HG02588 (cell line): ENCODE measurements around the gene NKD1.
A peak's percentile ranks its signal among the peaks of the same experiment; 100 is the strongest.

Source experiments
- ATAC-seq: cut with Tn5 transposase; IDR thresholded peaks from one replicate; pipeline ENCODE4 v1.9.1; 2021; ENCODE audit warnings: mild to moderate bottlenecking, moderate library complexity; ENCODE audit not compliant: unreplicated experiment

The NKD1 gene

GRCh38 chr16:50640919-50641817, 93.0 kb downstream of the NKD1 start:
- ATAC-seq, result no peak

DNA sequence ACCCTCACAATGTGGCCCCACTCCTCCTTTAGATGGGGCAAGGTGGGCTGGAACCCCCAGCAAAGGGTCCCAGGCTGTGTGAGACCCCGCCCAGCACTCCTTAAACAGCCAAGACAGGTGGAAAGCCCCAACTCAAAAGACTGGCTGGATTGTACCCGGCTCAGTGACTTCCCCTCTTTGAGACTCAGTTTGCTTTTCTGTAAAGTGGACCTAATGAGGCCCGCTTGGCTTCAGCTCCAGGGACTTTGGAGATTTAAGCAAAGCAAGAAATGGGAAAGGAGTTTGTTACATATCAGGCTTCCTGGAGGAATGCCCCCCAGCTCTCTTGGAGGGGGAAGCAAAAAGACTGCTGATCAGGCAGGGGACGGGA, 93.6 kb downstream of the NKD1 start:
- no peak for ATAC-seq

- no peak for ATAC-seq
Observed at GRCh38 chr16:50642349-50642748, 94.2 kb downstream of the NKD1 start.

GRCh38 chr16:50643192-50643591, 95.0 kb downstream of the NKD1 start:
- ATAC-seq, result no peak

DNA sequence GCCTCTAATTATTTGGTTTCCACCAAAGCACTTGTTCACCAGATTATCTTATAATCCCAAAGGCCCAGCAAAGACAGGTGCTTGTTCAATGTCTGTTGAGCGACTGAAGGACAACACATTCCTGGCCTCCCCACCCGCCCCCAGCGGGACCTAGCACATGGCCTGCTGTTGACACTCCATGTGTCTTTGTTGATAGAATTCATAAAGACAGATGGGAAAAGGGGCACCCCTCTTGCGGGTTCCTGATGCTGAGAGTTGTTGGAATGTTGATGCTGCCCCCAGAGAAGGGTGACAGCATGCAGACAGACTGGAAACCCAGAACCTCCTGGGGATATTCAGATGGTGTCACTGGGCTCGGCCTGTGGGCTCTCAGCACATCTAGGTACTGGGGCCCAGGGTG, 96.0 kb downstream of the NKD1 start:
- ATAC-seq, result no peak

- no peak for ATAC-seq
Observed at GRCh38 chr16:50644729-50645128, 96.5 kb downstream of the NKD1 start.

DNA sequence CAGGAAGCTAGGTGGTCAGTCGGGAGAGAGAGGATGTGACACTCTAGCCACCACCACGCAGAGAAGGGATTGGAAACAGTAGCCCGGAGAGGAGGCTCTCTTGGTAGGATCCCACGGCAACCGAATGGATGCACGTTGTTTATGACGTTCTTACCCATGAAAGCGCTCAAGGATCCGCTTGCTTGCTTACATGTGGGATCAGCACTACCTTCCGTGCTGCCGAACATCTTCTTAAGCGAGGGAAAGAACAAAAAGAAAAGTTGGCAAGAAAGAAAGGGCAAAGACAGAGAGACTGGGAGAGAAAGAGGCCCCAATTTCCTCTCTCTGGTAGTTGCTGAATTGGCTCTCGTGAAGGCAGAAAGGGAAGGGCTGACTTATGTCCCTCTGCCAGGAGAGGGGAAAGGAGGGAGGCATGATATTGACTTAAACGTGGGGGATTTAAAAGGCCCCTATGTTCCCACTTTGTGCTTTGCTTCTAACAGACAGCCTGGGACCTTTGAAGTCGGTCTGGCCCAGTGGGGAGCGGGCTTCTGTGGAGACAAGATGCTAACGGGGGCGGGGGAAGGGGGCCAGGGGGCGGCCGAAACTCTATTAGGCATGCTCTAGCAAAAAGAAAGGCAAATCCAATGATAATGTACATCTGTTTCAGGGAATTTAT, 97.5 kb downstream of the NKD1 start:
- ATAC-seq, result no peak

- no peak for ATAC-seq
Observed at GRCh38 chr16:50646345-50646744, 98.1 kb downstream of the NKD1 start.

GRCh38 chr16:50651835-50652438, 103.7 kb downstream of the NKD1 start:
- no peak for ATAC-seq

DNA sequence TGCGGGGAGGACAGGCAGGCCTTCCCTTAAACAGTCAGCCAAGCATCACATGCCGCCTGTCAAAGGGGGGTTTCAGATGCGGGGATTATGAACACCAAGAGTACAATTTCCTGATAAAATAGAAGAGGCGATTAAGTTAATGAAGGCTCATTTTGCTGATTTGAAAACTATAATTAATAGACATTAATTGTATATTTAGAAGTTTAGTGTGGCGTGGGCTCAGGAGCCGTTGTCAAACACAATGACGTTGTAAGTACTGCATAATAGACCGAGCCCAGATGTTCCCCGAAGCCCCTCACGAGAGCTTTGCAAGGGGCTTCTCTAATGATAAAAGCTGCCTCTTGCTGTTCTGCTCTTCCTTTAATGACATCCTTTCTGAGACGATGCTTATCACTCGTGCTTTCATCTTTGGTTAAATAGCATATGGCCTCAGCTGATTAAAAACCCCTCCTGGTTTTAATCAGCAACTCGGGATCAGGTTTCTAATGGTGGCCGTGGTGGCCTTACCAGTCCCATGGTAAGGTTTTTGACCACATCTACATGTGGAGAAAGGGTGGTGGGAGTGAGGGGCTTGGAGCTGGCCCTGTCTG, 104.7 kb downstream of the NKD1 start:
- no peak for ATAC-seq

DNA sequence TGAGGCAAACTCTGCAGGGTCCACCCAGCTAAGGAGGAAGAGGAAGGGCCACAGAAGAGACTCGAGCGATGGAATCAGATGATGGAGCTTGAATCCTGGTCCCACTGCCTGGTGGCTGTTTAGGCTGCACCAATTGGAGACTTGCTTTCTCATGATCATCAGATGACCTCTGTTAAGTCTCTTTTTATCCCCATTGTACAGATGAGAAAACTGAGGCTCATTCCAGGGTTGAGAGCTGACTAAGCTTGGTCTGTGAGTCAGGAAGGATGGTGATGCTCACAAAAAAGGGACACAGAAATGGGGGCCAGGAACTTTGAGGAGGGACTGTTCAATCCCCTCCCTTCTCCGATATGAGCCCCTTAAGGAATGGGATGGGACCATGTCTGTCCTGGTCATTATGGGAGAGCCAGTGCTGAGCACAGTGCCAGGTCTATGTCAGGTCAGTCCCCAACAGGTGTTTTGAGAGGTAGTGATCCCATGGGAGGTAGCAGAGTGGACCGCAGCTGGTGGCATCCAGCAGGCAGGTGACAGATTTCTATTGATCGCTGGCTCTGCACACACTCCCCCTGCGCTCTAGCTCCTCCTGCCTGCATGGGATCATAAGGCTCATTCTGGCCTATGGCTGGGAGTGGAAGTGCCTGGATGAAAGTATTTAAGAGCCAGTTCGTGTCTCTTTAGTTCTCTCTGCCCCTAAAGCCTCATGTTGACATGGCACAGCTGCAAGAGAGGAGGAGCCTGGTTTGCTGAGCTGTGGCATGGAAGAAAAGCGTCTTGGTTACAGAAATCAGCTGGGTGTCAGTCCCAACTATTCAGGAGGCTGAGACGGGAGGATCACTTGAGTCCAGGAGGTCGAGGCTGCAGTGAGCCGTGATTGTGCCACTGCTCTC, 105.7 kb downstream of the NKD1 start:
- ATAC-seq, result no peak

DNA sequence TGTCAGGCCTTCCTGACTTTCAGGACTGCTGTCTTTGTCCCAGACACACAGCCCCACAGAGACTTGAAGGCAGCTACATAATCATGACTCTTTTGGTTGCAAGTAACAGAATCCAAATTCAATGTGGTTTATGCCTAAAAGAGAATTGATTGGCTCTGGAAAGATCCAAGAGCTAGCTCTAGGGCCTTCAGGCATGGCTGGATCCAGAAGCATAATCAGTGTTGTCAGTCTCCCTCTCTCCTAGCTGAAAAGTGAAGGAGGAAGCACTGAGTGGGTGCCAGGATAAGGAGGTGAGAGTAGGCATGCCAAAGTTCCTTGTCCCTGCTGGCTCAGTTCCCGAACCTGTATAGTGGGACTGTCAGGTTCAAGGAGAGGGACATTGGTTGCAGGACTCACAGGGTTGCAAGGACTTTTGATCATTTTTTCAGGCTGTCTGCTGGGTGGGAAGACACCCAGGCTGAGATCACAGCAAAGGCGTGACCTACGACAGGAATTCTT, 107.4 kb downstream of the NKD1 start:
- no peak for ATAC-seq

- no peak for ATAC-seq
Observed at GRCh38 chr16:50657241-50657640, 109.0 kb downstream of the NKD1 start.

DNA sequence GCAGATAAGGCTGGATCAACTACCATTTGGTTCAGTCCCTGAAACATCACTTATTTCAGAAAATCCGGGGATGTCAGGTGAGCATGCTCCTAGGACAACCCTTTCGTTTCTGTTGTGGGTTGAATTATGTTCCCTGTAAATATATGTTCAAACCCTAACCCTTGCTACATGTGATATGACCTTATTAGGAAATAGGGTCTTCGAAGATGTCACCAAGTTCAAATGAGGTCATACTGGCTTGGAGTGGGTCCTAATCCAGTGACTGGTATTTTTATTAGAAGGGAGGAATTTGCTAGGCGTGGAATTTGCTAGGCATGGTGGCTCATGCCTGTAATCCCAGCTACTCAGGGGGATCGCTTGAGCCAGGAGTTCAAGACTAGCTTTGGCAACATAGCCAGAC, 111.6 kb downstream of the NKD1 start:
- ATAC-seq, result no peak

DNA sequence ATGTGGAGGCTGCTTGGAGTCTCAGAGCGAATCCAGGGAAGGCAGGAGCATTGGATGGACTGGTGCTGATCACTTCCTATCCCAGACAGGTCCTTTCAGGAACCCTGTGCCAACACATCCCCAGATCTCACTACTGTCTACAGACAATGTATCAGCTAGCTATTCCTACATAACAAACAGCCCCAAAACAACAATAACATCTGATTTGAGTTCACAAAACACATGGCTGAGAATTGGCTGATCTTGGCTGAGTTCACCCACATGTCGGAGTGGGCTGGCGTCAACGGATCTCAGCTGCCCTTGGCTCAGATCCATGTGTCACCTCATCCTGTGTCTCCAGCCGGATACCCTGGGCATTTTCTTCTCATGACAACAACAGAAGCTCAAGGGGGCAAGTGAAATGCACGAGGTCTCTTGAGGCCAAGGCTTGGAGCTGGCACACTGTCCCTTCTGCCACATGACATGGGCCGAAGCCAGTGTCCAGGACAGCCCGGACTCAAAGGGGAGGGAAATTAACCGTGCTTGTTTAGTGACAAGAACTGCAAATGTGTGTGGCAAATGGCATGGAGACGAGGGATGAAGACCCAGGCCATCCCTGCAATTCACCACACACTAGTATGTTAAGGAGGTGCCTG, 114.2 kb downstream of the NKD1 start:
- ATAC-seq, result no peak

DNA sequence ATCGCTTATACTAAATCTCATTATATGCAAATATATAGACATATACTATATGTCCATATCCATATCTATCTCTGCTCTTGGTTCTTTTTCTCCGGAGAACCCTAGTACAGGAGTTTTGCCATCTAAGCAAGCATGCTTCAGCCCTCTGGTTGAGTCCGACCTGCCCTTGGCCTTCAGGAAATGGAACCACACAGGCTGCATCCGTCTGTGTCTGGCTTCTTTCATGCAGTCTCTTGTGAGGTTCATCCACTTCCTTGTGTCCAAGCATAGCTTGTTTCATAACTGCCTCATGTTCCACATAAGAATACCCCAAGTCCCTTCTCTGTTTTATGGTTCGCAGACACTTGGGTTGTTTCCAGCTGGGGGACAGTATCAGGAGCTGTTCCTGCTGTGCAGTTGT, 116.1 kb downstream of the NKD1 start:
- ATAC-seq, result no peak

- ATAC-seq, result no peak
Observed at GRCh38 chr16:50665128-50665878, 117.1 kb downstream of the NKD1 start.

GRCh38 chr16:50666658-50667496, 118.7 kb downstream of the NKD1 start:
- peak; percentile 77 for ATAC-seq
